Measurements from ENCODE around the gene H6PD. TPM values are rescaled to one million over a fixed set of nuclear protein-coding genes. Genes with fewer than 3 reads are reported as not detected.

H6PD gene
- total RNA-seq, 1 donor from 2014 or later, result 34.4 TPM

GRCh38 chr1:9240914-9241820 lies 6.6 kb downstream of the H6PD start:
- DNase-seq (ENCODE audit: low spot score), result no peak

GRCh38 chr1:9241891-9242290 lies 7.3 kb downstream of the H6PD start:
- no peak for DNase-seq (ENCODE audit: low spot score)

GRCh38 chr1:9242338-9242969 lies 7.9 kb downstream of the H6PD start:
- DNase-seq (ENCODE audit: low spot score), result peak; percentile 46

- no peak for DNase-seq (ENCODE audit: low spot score)
Observed at GRCh38 chr1:9243066-9243739, 8.6 kb downstream of the H6PD start.

- DNase-seq (ENCODE audit: low spot score), result no peak
Observed at GRCh38 chr1:9244501-9245229, 10.1 kb downstream of the H6PD start.

- no peak for DNase-seq (ENCODE audit: low spot score)
Observed at GRCh38 chr1:9245230-9245619, 10.7 kb downstream of the H6PD start.

- DNase-seq (ENCODE audit: low spot score), result no peak
Observed at GRCh38 chr1:9245661-9246060, 11.1 kb downstream of the H6PD start.

- DNase-seq (ENCODE audit: low spot score), result no peak
Observed at GRCh38 chr1:9246215-9246614, 11.6 kb downstream of the H6PD start.

- no peak for DNase-seq (ENCODE audit: low spot score)
Observed at GRCh38 chr1:9246841-9247785, 12.5 kb downstream of the H6PD start.

- no peak for DNase-seq (ENCODE audit: low spot score)
Observed at GRCh38 chr1:9247894-9248293, 13.3 kb downstream of the H6PD start.

- no peak for DNase-seq (ENCODE audit: low spot score)
Observed at GRCh38 chr1:9248341-9249262, 14.0 kb downstream of the H6PD start.

GRCh38 chr1:9249263-9249533 lies 14.6 kb downstream of the H6PD start:
- DNase-seq (ENCODE audit: low spot score), result no peak

- DNase-seq (ENCODE audit: low spot score), result no peak
Observed at GRCh38 chr1:9249534-9250410, 15.2 kb downstream of the H6PD start.

- peak; percentile 33 for DNase-seq (ENCODE audit: low spot score)
Observed at GRCh38 chr1:9250411-9251381, 16.1 kb downstream of the H6PD start.

GRCh38 chr1:9251501-9251900 lies 16.9 kb downstream of the H6PD start:
- no peak for DNase-seq (ENCODE audit: low spot score)

GRCh38 chr1:9253004-9253403 lies 18.4 kb downstream of the H6PD start:
- peak; percentile 28 for DNase-seq (ENCODE audit: low spot score)

GRCh38 chr1:9253453-9254105 lies 19.0 kb downstream of the H6PD start:
- DNase-seq (ENCODE audit: low spot score), result peak; percentile 60

Measured in umbilical cord (tissue), 2 donors.